ENCODE results near the gene PHETA2.
"Not testable (repeated sequence)": the region's sequence is repeated elsewhere in the genome, so short reads cannot be mapped to it uniquely, and the experiment has no call there.

The PHETA2 gene

DNA sequence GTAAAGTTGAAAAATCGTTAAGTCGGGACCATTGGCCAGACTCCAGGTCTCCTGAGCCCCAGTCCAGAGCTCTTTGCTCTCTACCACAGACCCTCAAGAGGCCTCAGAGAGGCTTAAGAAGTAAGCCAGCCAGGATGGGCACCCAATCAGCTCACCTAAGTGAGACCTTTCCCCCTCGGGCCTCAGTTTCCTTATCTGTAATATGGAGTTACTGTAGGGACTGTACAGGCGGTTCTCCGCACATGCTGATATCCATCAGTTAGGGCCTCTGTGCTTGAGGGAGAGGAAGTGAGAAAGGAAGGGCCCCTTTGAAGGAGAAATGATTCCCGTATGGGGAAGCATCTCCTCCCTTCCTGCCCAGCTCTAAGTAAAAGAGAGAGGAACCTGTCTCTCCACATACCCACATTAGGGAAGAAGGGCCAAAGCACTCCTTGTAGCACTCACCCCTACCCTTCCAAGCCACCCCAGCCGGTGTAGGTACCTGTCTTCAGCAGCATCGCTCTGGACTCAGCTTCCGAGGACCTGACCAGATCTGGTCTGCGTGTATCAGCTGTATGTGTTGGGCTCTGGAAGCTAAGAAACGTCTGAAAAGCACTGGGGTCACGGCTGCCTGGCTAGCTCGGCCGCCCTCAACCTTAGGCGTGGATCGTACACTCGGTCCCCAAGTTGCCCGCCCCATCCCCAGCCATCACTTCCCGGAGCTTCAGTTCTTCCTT, 4.1 kb upstream of the PHETA2 start:
- DNase-seq (ENCODE audit: low read depth), result no peak

DNA sequence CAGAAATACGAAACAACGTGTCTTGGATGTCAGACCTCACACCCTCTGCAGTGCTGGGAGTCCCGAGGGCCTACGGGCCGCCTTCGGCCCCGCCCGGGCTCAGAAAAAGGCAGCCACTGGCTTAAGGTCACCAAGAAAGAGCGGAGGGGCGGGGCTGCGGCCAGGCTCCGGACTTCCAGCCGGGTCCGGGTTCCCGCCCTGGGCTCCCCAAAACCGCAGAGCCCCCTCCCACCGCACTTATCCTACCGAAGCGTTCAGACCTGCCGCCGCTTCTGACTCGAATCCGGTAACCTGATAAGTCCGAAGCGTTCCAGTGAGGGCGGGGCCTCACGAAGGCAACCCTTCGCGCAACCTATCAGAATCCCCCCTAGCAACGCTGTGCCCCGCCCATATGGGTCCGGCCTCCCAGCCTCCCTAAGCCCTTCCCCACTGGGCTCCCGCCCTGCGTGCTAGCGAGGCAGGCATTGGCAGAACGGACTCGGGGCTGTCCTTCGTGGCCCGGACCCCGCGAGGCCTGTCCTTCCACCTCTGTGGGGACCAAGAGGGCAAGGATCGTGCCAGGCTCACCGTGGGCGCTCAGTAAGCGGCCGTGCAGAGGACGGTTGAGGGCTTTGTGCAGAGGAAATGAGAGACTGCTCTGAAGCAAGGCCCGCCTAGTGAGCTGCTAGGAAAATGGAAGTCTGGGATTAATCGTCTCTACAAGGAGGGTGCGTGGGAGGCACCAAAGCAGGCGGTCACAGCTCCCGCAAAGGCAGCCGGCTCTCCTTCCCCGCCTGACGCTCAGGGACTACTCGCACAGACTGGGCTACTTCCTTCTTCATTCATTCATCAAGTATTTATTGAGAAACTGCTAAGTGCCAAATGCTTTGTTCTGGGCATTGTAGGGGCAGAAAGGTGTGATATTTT, 3.3 kb upstream of the PHETA2 start, which contains the start of gene NAGA:
NAGA (minus strand) TSS at position 296 of the 906 bp plus-strand sequence. CDS start 515 bp downstream, outside the sequence.
- peak; percentile 91 for DNase-seq (ENCODE audit: low read depth)

DNA sequence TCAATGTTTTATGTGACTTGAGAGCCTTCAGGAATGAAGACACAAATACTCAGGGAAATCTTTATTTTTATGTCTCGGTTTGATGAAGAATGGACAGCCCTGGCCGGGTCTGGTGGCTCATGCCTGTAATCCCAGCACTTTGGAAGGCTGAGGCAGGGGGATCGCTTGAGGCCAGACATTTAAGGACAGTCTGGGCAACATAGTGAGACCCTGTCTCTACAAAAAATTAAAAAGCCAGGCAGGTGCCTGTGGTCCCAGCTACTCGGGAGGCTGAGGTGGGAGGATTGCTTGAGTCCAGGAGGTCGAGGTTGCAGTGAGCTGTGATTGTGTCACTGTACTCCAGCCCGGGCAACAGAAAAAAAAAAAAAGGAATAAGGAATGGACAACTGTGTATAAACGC, 2.5 kb upstream of the PHETA2 start:
- not testable (repeated sequence) for DNase-seq (ENCODE audit: low read depth)

DNA sequence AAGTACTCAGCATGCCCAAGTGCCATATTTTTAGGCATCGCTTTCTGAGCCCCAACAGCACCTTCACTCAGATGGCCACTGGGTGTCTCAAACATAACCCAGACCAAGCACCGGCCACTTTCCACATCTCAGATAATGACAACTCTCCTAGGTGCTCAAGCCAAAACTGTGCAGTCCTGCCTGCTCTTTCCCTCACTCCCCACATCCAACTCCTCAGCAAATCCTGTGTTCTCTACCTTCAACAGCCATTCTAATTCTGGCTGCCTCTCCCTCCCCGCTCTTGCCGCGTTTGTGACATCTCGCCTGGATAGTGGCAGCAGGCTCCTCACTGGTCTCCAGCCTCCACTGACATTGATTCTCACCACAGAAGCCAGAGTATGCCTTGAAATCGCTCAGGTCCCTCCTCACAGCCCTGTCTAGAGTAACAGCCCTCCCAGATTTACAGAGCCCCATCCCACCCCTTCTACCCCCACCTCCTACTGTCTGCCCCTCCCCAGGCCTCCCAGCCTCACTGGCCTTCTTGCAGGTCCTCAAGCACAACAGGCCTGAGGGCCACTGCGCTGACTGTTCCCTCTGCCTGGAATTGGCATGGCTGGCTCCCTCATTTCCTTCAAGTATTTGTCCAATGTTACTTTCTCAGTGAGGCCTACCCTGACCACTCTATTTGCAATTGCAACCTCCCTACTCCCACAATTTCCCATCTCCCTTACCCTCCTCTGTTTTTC, 1.3 kb upstream of the PHETA2 start:
- DNase-seq (ENCODE audit: low read depth), result no peak

- no peak for DNase-seq (ENCODE audit: low read depth)
These were observed 417 bp upstream of the PHETA2 start for GRCh38 chr22:42073621-42074041.

GRCh38 chr22:42074846-42075676, 1.0 kb downstream of the PHETA2 start:
- DNase-seq (ENCODE audit: low read depth), result no peak

GRCh38 chr22:42076764-42077485, 2.9 kb downstream of the PHETA2 start:
- no peak for DNase-seq (ENCODE audit: low read depth)

GRCh38 chr22:42077486-42078125, 3.6 kb downstream of the PHETA2 start:
- no peak for DNase-seq (ENCODE audit: low read depth)

DNA sequence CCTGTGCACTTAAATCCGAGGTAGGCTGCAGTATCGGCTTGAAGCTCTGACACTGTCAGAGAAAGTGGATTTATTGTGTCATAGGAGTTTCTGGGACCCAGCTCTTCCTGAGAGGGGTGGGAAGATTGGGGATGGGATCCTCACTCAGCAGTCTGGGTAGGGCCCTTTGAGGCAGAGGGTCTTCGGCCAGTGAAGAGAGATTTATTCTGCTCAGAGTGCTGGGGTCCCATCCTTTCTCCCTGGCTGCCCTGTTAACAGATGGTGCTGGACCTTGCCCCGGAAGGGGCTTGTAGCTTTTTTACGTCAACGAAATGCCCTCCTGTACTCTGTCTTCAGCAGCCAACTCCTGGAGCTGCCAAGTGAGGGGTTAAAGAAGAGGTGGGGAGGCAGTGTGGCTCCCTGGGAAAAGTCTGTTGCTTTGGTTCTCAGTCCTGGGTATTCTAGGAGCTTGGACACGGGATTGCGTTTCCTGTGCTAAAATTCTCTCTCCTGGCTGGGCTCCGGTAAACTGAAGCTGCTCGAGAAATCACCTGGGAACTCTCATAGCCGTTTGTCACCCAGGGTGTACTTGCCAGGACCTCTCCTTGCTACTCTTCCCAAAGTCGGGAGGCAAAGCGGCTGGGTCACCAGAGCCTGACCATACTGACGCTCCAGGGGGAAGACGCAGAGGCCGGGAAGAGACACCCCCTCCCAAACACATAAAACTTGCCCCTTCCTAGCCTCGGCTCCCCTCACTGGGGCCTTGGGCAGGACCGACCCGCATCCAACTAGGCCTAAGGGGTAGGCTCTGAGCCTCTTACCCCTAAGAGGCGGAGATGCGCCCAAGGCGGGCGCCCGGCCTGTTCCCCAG, 4.6 kb downstream of the PHETA2 start:
- no peak for DNase-seq (ENCODE audit: low read depth)

DNA sequence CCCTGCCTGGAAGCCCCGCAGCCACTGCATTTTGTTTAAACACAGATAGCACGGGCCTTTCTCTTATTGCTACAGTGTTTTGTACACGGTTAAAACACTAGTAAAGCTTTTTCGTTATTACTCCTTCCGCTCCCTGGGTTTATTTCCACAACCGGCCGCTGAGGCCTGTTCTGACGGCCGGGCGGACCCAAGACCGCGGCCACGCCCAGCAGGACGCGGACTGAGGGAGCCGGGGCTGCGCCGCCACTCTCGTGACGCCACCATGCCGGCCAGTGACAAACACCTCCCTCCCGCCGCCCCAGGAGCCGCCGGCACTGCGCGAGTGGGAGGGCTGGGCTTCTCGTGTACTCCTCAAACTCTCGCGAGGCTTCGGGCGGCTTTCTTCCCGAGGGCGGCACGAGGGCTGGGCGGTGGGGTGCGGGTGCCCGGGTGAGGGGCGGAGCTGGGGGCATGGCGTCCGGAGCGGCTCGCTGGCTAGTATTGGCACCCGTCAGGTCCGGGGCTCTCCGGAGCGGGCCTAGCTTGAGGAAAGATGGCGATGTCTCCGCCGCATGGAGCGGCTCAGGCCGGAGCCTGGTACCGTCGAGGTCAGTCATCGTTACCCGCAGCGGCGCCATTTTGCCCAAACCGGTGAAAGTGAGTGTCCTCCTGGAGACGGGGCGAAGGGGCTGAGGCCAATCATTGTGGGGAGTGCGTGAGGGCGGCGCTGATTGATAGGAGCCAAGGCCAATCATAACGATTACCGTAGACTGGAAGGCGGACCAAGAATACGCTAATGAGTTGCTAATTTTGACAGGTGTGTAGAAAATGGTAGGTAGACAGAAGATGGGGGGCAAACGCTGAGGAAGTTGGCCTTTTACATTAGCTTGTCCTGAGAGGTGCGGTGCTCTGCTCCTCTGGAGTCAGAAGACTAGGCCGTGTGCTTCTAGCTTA, 5.5 kb downstream of the PHETA2 start, which contains the start of gene SMDT1:
SMDT1 (plus strand) TSS at position 382 of the 933 bp plus-strand sequence; CDS start at position 451, 69 bp downstream.
- peak; percentile 89 for DNase-seq (ENCODE audit: low read depth)

GRCh38 chr22:42080287-42080686, 6.2 kb downstream of the PHETA2 start:
- DNase-seq (ENCODE audit: low read depth), result no peak

DNA sequence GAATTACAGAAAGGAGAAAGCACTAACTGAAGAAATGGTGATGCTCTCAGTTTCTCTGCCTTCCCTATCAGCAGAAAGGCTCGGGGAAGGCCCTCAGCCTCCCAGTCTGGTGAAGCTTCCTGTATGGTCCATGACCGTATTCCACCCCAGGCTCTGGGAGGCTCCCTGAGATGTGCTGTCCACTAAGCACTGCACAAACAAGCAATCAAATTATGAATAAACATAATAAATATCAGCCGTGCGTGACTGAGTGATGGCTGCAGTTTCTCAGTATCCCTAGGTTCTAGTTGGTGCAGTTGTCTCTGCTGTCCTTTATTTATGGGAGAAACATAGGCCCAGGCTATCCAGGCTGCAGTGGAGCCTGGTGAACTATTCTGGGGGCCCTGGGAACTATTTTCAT, 9.1 kb downstream of the PHETA2 start:
- DNase-seq (ENCODE audit: low read depth), result no peak

DNA sequence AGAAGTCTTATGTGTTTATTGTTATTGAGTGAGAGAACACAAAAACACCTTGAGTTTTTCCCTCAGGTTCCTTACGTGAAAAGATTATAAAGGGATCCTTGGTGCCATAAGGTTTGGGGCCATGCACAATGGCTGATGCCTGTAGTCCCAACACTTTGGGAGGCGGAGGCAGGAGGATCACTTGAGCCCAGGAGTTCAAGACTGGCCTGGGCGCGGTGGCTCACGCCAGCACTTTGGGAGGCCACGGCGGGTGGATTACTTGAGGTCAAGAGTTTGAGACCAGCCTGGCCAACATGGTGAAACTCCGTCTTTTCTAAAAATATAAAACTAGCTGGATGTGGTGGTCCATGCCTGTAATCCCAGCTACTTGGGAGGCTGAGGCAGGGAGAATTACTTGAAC, 10.8 kb downstream of the PHETA2 start:
- DNase-seq (ENCODE audit: low read depth), result no peak

GRCh38 chr22:42086051-42086450, 12.0 kb downstream of the PHETA2 start:
- no peak for DNase-seq (ENCODE audit: low read depth)

- peak; percentile 97 for DNase-seq (ENCODE audit: low read depth)
These were observed 16.8 kb downstream of the PHETA2 start, which contains the start of gene NDUFA6 for GRCh38 chr22:42090596-42091454. NDUFA6 (minus strand) TSS chr22:42090772; CDS start chr22:42090744, 28 bp downstream.

DNA sequence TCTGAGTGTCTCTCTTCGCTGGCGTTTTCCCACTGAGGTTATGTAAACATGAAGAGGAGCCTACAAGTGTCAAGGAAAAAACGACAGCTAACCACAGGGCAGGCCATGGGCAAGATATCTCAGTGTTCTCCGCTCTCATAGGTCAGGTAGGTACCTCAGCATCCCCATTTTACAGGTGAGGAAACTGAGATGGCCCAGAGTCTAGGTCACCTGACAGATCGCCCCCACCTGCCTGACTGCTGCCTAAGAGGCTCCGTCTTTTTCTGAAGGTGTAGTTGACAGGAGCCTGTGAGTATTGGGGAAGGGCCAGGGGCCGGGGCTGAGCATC, 17.4 kb downstream of the PHETA2 start:
- no peak for DNase-seq (ENCODE audit: low read depth)

DNA sequence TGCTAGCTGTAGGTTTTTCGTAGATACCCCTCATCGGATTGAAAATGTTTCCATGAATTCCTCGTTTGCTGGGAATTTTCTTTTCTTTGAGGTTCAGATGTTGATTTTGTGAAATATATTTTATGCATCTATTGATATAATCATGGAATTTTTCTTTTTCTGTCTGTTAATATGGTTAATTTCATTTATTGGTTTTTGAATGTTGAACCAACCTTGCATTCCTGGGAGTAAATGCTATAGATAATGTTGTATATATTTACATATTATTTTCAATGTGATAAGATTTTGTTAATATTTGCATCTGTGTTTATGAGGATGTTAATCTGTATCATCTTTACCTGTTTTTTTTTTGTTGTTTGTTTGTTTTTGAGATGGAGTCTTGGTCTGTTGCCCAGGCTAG, 27.2 kb downstream of the PHETA2 start:
- DNase-seq (ENCODE audit: low read depth), result no peak
